Measurements from ENCODE around the gene KIAA1549.

KIAA1549 gene

GRCh38 chr7:138898255-138898654 is 82.9 kb downstream of the KIAA1549 start:
- TF ChIP-seq CTCF (IDR thresholded peaks at IDR 0.05; ENCODE audit: extremely low read depth, missing control alignments), result no peak
- DNase-seq (ENCODE audit: low spot score), result peak; percentile 47

GRCh38 chr7:138895679-138896078 is 85.5 kb downstream of the KIAA1549 start:
- DNase-seq (ENCODE audit: low spot score), result no peak
- TF ChIP-seq CTCF (IDR thresholded peaks at IDR 0.05; ENCODE audit: extremely low read depth, missing control alignments), result no peak

- no peak for TF ChIP-seq CTCF (IDR thresholded peaks at IDR 0.05; ENCODE audit: extremely low read depth, missing control alignments)
- no peak for DNase-seq (ENCODE audit: low spot score)
These were observed 87.9 kb downstream of the KIAA1549 start for GRCh38 chr7:138893258-138893657.

GRCh38 chr7:138892812-138893211 is 88.4 kb downstream of the KIAA1549 start:
- TF ChIP-seq CTCF (IDR thresholded peaks at IDR 0.05; ENCODE audit: extremely low read depth, missing control alignments), result no peak

GRCh38 chr7:138892006-138892630 is 89.1 kb downstream of the KIAA1549 start:
- no peak for TF ChIP-seq CTCF (IDR thresholded peaks at IDR 0.05; ENCODE audit: extremely low read depth, missing control alignments)
- DNase-seq (ENCODE audit: low spot score), result no peak

More at GRCh38 chr7:138892812-138893211, 88.4 kb downstream of the KIAA1549 start:
- no peak for DNase-seq (ENCODE audit: low spot score)

- no peak for DNase-seq (ENCODE audit: low spot score)
- no peak for TF ChIP-seq CTCF (IDR thresholded peaks at IDR 0.05; ENCODE audit: extremely low read depth, missing control alignments)
These were observed 89.8 kb downstream of the KIAA1549 start for GRCh38 chr7:138891446-138891810.

GRCh38 chr7:138890499-138891445 is 90.4 kb downstream of the KIAA1549 start:
- no peak for TF ChIP-seq CTCF (IDR thresholded peaks at IDR 0.05; ENCODE audit: extremely low read depth, missing control alignments)
- DNase-seq (ENCODE audit: low spot score), result no peak
